Measurements from ENCODE around the gene MRPS24.

MRPS24 gene

DNA sequence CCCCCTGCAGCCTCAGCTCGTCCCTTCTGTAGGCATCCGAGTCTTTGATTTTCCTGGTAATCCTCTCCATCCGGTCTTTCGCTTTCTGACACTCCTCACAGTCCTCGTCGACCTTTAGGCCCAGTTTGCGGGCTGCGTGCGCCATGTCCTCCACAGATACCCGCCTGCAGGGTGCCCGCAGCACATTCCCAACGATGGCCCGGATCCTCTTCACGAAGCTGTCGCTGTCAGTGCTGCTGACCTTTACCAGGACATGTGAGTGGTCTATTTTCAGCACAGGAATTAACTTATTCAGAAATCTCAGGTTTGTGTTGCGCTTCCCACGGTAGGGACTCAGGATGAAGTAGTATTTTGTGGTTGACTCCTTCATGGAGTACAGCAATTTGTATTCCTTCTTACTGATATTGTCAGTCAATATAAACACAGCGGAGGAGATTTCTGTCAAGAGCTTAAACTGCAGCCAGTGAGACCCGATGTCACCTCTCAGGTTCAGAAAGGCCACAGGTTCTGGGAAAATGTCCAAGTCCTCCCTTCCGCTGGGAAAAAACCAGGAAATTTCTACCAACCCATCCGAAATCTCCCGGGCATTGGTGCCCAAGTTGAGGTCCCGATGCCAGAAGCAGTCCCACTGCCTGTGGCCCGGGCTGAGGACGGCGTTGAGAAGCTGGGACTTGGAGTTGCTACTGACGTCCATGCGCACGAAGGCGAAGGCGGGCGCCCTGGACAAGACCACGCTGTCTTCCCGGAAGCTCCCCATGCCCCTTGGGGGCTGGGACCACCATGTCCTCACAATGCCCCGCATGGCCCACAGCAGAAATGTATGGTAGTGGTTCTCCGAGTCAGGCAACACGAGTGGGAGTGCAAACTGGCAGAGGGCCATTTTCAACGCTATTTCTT is 8.9 kb upstream of the MRPS24 start:
- DNase-seq (ENCODE audit: low read depth): no peak

DNA sequence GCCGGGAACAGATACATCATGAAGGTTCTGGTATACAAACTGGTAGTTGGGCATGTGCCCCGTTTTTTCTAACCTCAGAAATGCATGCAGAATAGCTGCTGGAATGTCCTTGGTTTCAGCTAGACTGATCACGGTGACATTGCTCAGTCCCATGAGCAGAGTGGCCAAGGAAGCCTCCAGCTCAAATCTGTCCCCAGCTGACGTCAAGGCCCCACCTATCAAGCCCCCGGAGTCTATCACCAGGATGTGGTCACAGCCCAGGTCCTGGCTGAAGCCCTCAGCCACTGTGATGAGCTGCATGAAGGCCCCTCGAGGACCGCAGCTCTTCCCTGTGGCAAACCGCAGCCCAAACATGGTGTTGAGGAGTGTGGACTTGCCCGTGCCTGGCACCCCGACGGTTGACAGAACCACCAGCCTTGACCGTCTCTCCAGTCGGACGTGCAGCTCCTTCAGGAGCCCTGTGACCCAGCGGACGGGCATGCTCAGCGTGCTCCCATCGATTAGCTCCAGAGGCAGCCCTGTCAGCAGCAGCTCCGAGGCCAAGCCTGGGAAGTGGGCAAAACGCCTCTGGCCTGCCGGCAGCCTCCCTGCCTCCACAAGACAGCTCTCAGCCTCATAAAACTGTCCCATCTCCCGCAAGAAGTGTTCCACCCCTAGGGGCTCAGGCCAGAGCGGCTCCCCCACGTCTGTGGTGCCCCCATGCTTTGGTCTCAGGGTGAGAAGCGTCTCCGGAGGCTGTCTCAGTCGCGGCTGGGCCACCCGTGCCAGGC is 7.8 kb upstream of the MRPS24 start:
- no peak for DNase-seq (ENCODE audit: low read depth)

DNA sequence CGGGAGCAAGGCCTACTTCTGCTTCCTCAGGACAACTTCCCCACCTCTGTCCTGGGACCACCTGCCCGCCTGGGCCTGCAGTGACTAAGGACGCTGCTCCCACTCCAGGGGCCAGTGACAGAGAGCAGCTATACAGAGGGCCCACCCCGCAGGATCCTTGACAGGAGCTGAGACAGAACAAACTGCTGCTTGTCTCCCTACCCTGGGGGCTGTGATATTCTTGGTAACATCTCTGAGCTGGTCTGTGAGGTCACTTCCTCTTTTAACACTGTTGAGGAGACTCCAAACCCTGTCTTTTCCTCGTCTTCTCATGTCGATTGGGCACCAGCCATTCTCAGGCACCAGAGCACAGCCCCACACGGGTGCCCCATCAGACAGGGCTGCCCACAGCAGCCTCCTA is 6.9 kb upstream of the MRPS24 start:
- DNase-seq (ENCODE audit: low read depth): no peak

DNA sequence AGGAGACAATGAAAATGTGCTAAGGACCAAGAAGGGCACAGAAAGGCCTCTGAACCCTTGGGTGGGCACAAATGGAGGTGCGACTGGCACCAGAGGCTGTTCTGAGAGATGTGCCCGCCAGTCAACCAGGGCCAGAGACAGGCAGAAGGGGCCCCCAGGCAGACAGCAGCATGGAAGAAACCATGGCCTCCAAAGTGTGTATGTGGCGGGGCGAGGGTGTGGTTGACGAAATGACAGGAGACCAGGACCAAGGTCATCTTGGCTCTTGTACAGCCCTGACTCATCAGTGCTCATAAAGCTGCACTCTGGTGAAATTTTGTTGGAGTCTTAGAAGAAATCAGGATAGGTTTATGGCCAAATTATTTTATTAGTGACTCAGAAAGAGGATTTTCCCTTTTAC is 4.0 kb upstream of the MRPS24 start:
- DNase-seq (ENCODE audit: low read depth): no peak

DNA sequence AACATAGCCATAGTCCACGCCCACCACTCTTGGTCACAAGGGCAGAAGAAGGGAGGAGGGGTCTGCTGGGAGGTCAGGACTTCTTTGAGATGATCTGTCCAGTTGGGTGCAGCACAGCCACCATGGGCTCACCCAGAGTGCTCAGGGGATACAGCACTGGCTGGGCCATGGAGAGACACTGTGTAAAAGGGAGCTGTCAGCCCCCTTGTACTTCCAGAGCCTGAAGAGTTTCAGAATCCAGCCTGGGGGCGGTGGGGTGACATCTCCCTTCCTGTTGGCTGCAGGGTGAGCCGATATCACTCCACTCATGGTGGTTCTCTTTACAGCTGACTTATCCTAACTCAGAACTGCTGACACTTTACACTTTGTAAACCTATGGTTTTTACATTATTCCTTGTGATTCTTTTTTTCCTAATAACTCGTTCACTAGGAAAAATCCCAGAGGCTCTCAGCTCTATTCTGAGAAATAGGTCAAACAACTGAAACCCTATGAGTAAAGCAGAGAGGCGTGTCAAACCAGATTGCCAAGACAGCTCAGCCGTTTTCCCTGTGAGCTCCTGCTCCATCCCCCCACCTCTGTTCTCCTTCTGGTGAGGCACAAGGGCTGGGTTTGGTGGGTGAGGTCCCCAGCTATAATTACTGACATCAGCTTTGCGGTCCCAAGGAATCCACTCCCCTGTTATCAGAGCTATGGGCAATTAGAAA is 3.2 kb upstream of the MRPS24 start:
- no peak for DNase-seq (ENCODE audit: low read depth)

DNA sequence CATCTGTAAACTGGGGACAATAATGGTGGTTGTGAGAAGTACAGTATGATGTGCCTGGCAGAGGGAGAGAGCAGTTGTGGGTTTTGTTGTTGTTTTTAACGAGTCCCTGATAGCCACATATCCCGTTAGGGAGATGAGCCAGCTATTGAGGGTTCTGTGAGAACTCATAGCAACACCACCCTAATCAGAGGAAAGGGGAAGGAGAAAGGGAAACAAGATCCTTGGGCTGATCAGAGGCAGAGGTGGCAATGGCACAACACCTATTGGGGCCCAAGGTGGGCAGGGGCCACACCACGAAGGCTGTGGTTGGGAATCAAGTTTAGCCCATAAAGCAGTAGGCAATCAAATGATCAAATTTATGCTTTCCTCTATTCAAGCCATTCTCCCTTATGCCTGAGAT is 1.7 kb upstream of the MRPS24 start:
- DNase-seq (ENCODE audit: low read depth): no peak

DNA sequence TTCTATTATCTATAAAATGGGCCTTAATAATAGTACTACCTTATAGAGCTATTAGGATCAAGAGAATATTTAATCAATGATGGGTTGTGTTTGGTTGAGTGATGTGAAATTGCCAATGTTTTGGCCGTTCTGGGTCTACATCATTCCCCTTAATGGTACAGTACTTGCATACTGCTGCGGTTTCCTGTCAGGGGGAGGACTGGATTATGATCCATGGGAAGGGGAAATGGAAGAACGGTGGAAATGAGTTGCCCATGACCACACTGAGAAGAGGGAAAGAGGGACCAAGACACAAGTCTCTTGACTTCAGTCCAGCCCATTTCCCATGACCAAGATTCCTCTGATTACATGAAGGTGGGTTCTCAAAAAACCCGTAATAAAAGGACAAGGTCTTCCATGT is 999 bp upstream of the MRPS24 start:
- DNase-seq (ENCODE audit: low read depth): no peak

DNA sequence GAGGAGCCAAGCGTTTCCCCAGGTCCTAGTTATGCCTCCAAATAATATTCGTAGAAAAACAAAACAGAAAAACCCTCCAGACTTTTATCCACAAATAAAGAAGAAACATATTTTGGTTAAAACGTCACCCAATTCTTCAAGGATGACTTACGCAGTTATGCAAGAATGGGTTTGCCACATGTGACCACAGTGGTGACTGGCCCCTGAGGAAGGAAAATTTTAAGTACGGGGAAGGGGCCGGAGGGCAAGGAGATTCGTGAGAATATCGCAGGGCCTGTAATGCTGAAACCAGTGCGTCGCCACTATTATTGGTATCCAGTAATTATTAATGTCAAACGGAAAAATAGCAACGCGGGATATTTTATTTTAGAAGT is 537 bp upstream of the MRPS24 start:
- no peak for DNase-seq (ENCODE audit: low read depth)

DNA sequence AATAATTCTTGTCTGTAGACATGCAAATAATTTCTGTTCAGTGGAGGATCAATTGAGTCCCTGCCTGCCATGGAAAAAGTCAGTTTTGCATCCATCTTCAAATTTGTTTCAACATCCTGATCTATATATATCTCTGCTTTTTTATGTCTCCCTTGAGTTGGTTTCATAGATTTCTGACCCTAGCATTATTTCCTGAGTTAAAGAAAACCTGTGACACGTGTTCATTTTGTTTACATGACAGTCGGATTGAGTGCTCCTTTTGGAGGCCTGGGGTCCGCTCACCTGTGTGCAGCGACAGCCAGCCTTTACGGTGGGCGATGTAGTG is 674 bp downstream of the MRPS24 start:
- DNase-seq (ENCODE audit: low read depth): no peak

DNA sequence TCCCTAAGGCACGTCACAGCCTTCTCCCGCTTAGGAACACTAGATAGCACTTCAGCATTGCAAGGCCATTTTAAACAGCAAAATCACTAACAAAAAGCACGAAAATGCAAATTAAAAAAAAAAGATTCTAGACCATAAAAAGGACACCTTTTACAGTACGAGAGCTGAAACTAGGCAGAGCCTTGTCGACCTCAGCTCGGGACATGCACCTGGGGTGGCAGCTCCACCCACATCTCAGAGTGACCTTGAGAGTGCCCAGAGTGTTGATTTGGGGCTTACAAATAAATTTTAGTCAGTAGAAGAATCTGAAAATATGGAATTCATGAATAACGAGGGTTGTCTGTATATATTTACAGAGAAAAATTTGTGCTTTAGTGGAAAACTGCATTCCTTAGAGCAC is 1.1 kb downstream of the MRPS24 start:
- no peak for DNase-seq (ENCODE audit: low read depth)

DNA sequence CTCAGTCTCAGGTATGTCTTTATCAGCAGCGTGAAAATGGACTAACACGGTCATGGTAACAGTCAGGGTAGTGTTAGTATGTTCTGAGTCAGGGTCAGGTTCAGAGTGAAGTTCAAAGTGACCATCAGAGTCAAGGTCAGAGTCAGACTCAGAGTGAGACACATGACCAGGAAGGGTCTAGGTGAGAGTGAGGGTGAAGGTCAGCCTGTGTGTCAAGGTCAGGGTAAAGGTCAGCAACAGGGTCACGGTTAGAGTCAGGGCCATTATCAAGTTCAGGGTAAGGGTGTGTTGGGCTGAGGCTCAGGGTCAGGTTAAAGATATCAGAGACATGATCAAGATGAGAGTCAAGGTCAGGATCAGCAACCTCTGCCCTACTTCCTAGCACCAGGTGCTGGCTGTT is 4.0 kb downstream of the MRPS24 start:
- DNase-seq (ENCODE audit: low read depth): no peak

DNA sequence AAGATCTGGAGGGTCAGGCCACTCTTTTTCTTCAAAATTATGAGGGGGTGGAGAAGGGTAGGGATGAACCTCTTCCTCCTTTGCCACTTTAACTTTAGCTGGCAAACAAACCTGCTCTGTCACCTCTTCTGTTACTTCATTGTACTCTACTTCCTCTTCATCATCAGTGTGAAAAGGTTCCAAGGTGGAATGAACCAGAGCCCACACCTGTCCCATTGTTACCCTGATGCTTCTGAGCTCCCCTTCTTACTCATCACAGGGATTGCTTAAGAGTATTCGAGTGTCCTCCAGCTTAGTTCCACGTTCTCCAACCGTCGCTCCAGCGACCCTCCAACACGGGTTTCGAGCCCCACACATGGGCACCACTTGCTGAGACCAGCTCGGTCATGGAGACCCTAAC is 5.2 kb downstream of the MRPS24 start:
- no peak for DNase-seq (ENCODE audit: low read depth)

DNA sequence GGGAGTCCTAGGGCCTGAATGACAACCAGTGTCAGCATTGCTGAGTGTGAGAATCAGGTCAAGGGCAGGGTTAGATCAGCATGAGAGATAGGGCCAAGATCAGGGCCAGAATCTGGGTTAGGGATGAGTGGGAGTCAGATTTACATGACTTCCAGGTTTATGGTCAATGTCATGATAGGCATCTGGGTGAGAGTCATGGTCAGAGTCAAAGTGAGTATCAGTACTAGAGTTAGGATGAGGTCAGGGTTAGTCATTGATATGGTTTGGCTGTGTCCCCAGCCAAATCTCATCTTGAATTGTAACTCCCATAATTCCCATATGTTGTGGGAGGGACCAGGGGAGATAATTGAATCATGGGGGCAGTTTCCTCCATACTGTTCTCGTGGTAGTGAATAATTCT is 12.3 kb downstream of the MRPS24 start:
- DNase-seq (ENCODE audit: low read depth): no peak

DNA sequence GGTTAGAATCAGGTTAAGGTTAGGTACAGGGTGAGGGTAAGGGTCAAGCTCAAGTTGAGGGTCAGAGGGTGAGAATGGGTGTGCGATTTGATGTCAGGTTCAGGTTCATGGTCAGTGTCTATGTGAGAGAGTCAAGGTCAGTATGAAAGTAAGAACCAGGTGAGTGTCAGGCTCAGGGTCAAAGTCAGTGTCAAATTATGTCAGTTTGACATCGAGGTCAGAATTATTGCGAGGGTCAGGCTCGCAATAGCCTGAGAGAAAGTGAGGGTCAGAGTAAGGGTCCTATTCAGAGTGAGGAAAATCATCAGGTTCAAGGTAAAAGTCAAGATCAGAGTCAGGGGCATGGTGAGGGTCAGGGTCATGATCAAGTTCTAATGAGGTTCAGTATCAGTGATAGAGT is 13.0 kb downstream of the MRPS24 start:
- no peak for DNase-seq (ENCODE audit: low read depth)

DNA sequence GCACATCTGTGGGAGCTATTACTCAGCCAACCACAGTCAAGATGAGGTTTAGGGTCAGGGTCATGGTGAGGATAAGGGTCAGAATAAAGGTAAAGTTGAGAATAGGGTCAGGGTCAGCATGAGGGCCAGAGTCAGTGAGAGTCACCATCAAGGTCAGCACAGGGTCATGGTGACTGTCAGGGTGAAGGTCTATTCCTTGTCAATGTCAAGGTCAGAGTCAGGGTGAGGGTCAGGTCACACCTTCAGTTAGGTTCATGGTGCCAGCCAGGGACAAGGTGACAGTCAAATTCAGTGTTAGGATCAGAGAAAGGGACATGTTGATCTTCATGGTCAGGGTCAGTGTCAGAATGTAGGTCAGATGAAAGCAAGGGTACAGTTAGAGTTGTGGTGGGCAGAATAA is 14.1 kb downstream of the MRPS24 start:
- no peak for DNase-seq (ENCODE audit: low read depth)

DNA sequence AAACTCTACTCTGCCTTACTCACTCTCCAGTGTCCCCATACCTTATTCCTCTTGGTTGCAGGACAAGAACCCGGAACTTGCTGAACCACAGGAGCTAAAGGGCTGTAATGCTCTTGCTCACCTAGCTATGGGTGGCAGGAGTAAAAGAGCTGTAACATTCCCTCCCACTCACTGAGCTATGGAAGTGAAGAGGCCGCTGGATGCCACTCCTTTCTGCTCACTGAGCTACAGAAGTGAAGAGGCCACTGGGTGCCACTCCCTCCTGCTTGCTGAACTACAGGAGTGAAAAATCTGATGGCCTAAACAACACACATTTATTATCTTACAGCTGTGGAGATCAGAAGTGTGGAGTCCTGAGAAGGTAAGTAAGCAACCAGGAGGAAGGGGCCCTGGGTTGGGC is 17.5 kb downstream of the MRPS24 start:
- DNase-seq (ENCODE audit: low read depth): no peak

DNA sequence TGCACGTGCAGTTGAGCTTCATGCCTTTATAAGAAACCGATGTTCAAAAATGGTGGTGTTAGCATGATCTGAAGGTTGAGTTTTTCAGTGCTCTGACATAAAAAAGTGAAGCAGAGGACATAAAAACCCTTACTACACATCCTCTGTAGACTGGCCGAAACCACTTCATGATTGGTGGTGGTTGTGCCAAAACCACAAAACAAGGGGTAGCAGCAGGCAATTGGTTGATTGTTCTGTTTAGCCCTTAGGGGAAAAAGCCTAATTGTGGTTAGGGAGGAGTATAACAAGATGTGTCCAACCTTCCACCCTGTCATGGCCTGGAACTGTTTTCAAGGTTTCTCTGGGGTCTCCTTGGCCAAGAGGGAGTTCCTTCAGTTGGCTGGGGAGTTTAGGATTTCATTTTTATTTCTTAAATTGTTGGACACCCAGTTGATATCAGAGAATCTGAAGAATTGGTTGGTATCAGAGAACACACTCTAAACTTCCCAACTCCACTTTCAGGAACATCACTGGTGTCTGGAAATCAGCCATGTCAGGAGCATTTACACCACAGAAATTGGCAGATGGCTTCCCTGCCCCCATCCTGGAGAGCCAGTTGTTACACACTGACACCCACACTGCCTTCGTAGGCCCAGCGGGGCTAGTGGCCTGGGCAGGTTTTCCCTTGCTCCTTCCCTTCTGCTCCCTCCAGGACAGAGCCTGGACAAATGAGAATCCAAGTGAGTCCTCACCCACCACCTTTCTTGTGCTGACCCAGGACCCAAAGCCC is 18.8 kb downstream of the MRPS24 start:
- no peak for DNase-seq (ENCODE audit: low read depth)

DNA sequence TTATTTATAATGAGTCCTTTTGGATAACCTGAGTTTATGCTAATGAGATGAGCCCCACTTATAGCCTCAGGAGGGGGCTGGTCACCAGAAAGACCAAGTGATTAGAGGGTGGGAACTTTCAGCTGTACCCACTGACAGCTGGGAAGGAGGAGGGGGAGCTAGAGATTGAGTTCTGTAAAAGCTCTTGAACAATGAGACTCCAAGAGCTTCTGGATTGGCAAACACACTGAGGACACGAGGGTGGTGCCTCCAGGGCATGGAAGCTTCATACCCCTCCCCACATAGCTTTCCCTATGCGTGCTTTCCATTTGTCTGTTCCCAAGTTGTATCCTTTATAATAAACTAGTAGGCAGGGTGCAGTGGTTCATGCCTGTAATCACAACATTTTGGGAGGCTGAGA is 20.3 kb downstream of the MRPS24 start:
- DNase-seq (ENCODE audit: low read depth): no peak

DNA sequence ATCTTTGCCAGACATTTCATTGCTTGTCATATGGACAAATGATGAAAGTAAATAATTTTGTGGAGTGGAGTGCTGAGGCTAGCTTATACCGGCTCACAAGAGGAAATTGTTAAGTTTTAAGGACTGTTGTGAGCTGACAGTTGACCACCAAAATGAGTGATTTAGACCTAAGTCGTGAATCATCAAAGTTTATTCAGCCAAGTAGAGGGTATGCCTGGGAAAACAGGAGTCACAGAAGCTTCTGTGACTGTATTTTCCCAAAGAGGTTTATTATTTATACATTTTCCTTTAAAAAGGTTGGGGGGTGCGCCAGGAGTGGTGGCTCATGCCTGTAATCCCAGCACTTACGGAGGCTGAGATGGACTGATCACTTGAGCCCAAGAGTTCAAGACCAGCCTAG is 21.8 kb downstream of the MRPS24 start:
- no peak for DNase-seq (ENCODE audit: low read depth)

DNA sequence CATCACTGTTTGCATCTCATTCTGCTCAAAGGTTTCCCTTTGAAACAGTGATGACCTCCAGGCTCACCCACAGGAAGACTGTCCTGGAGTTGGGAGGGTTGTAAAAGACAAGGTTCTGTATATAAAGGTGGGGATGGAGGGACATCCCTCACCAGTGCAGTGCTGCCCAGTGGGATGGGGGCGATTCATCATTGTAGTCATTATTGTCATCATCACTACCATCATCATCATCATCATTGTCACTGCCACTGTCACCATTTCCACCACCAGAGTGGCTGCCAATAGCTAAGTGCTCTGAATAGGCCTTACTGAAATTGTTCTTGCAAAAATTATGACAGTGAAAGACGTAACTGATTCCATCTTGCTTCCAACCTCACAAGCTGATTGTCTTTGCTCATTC is 24.7 kb downstream of the MRPS24 start:
- no peak for DNase-seq (ENCODE audit: low read depth)

DNA sequence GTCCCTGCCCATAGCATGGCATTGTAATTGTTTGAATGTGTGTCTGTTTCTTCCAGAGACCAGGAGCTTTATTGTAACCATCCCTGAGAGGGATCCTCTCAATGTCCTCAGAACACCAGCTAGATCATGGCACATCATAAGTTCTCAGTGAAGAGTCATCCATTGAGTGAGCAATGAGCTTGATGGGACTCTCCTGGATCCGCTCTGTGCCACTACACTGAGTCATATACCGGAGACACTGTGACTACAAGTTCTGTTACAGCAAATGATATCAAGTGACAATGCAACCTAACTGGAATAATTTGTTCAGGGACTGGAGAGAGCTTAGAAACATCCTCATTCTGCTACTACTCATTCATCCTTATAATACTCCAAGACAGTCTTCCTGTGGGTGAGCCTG is 25.1 kb downstream of the MRPS24 start:
- no peak for DNase-seq (ENCODE audit: low read depth)

DNA sequence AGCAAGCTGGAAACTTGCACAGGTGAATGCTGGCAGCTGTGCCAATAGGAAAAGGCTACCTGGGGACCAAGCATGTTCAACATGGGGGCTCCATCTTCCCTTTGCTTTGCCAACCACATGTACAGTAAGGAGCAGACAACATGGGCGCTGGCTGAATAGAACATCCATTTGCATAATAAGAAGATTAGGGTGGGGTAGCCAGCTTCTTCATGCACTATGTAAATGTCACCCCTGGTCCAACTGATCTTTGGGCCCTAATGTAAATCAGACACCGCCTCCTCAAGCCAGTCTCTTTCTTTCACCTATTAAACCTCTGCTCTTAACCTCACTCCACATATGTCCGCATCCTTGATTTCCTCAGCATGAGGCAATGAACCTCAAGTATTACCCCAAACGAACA is 26.0 kb downstream of the MRPS24 start:
- DNase-seq (ENCODE audit: low read depth): no peak
